Keratinocyte (primary cell): Measurements from ENCODE around the gene OLIG2. TPM values are rescaled to one million over a fixed set of nuclear protein-coding genes. Genes with fewer than 3 reads are reported as not detected.

ENCODE experiments used
- DNase-seq: peaks from one replicate; pipeline ENCODE4 v3.0.0-alpha.2; 2011; ENCODE audit warnings: low read depth, missing footprints, low spot score
- FAIRE-seq: peaks from 2 replicates; lab custom pipeline; 2011; peaks lifted over from hg19 to GRCh38; lab: Jason Lieb, UNC
- H2AFZ ChIP-seq: 2 replicates; pipeline ENCODE4 v1.6.0; 2012; ENCODE audit warnings: low read length, control low read depth, inconsistent platforms; ENCODE audit not compliant: control insufficient read depth
- H3K27ac ChIP-seq: 2 replicates; pipeline ENCODE4 v1.5.1; 2011; ENCODE audit warnings: low read length; ENCODE audit not compliant: control insufficient read depth, insufficient read depth
- H3K27me3 ChIP-seq: 3 replicates; pipeline ENCODE4 v1.6.0; 2011; ENCODE audit warnings: low read length; ENCODE audit not compliant: control insufficient read depth, insufficient read depth; ENCODE audit errors: extremely low read depth
- H3K36me3 ChIP-seq, 2 experiments: 2 replicates in 1 of 2; 3 replicates in 1 of 2; pipeline ENCODE4 v1.5.1; 2011; ENCODE audit warnings: low read length in 2 of 2, mild to moderate bottlenecking in 1 of 2; ENCODE audit not compliant: control insufficient read depth in 2 of 2, insufficient read depth in 2 of 2; ENCODE audit errors: extremely low read depth in 1 of 2
- H3K4me1 ChIP-seq: 3 replicates; pipeline ENCODE4 v1.5.1; 2011; ENCODE audit warnings: low read length; ENCODE audit not compliant: control insufficient read depth, insufficient read depth; ENCODE audit errors: extremely low read depth
- H3K4me2 ChIP-seq: 3 replicates; pipeline ENCODE4 v1.6.0; 2011; ENCODE audit warnings: low read depth, low read length; ENCODE audit not compliant: control insufficient read depth, insufficient read depth; ENCODE audit errors: extremely low read depth
- H3K4me3 ChIP-seq, 3 experiments: fragments of 200-600 bp in 1 of 3; sonication (generic) in 1 of 3; 2 replicates in 2 of 3; 3 replicates in 1 of 3; pipeline ENCODE4 v1.5.1; 2011 to 2016; ENCODE audit warnings: low read length in 3 of 3, mild to moderate bottlenecking in 3 of 3, control low read depth in 2 of 3, inconsistent platforms in 1 of 3, low read depth in 1 of 3, mixed read lengths in 1 of 3, mixed run types in 1 of 3, moderate library complexity in 1 of 3; ENCODE audit not compliant: control insufficient read depth in 2 of 3, insufficient read depth in 2 of 3; ENCODE audit errors: extremely low read depth in 1 of 3
- H3K79me2 ChIP-seq: 2 replicates; pipeline ENCODE4 v1.6.0; 2012; ENCODE audit warnings: low read length; ENCODE audit not compliant: control insufficient read depth, insufficient read depth
- H3K9ac ChIP-seq: 3 replicates; pipeline ENCODE4 v1.6.0; 2011; ENCODE audit warnings: low read length; ENCODE audit not compliant: control insufficient read depth, insufficient read depth; ENCODE audit errors: extremely low read depth
- H3K9me1 ChIP-seq: 3 replicates; pipeline ENCODE4 v1.6.0; 2011; ENCODE audit warnings: low read length; ENCODE audit not compliant: control insufficient read depth, insufficient read depth; ENCODE audit errors: extremely low read depth
- H3K9me3 ChIP-seq: 2 replicates; pipeline ENCODE4 v1.5.1; 2012; ENCODE audit warnings: low read depth, low read length; ENCODE audit not compliant: control insufficient read depth
- H4K20me1 ChIP-seq: 3 replicates; pipeline ENCODE4 v1.6.0; 2011; ENCODE audit warnings: low read length; ENCODE audit not compliant: control insufficient read depth, insufficient read depth; ENCODE audit errors: extremely low read depth
- CTCF ChIP-seq, 3 experiments: IDR thresholded peaks in 1 of 3; conservative IDR thresholded peaks in 1 of 3; optimal IDR thresholded peaks in 1 of 3; 2 replicates in 2 of 3; 3 replicates in 1 of 3; pipeline versions ENCODE3 to v1.5.1; 2011; ENCODE audit warnings: low read length in 3 of 3, mild to moderate bottlenecking in 3 of 3, moderate library complexity in 2 of 3, control low read depth in 1 of 3, inconsistent platforms in 1 of 3; ENCODE audit not compliant: insufficient read depth in 2 of 3; ENCODE audit errors: extremely low read depth in 1 of 3
- EZH2 ChIP-seq: IDR thresholded peaks from one replicate; pipeline ENCODE4 v1.6.1; 2012; ENCODE audit warnings: inconsistent platforms, mild to moderate bottlenecking, low read length, moderate library complexity
- dilution Hi-C: fragments of 300-500 bp; cut with MboI; formaldehyde crosslinking; loops from one replicate; pipeline ENCODE4 v1.7.0; 2020; ENCODE audit warnings: low sequenced_read_pairs; ENCODE audit not compliant: extremely low pct_ligation_motif_present
- polyA plus RNA-seq, 5 experiments: library from polyadenylated mRNA; depleted of rRNA in 3 of 5; stranded (reverse) in 3 of 5; stranded (forward) in 1 of 5; unstranded in 1 of 5; fragments of >200 nt; gene quantifications; 1 replicate in 1 of 5; 2 replicates in 3 of 5; 3 replicates in 1 of 5; pipeline versions ENCODE4 v1.2.1 to v1.2.3, GENCODE V29; 2011 to 2012; ENCODE audit warnings: missing spikeins in 2 of 5, low read depth in 1 of 5, low replicate concordance in 1 of 5

OLIG2 gene
- polyA plus RNA-seq, 1 donor (not counting 4 experiments of a cell fraction or from before 2014, with no cell fraction given) = not detected

GRCh38 chr21:33036430-33037162 lies 10.9 kb downstream of the OLIG2 start:
- no peaks in the 10 kb centered on the region for H3K79me2 ChIP-seq
- H3K9me1 ChIP-seq = no peaks in the 10 kb centered on the region
- no peaks in the 10 kb centered on the region for H3K36me3 ChIP-seq
- no peaks in the 10 kb centered on the region for H3K9me3 ChIP-seq
- DNase-seq (no peak), FAIRE-seq (no peak)
- no peak overlapping the region for H3K27ac ChIP-seq
- no peak overlapping the region for H3K4me3 ChIP-seq
- no peak overlapping the region for H3K9ac ChIP-seq
- H2AFZ ChIP-seq = no peak overlapping the region
- no peaks in the 10 kb centered on the region for H3K4me1 ChIP-seq
- no peak overlapping the region for H3K4me2 ChIP-seq
- dilution Hi-C loops = no loop called here
- H3K27me3 ChIP-seq = peaks cover 44% of the 10 kb centered on the region
- TF ChIP-seq CTCF (optimal IDR thresholded peaks at IDR 0.05 in 1 of 3, IDR thresholded peaks at IDR 0.05 in 1 of 3, conservative IDR thresholded peaks at IDR 0.05 in 1 of 3; ENCODE audit: extremely low read depth in 1 of 3, insufficient read depth in 2 of 3, low read length in 3 of 3) = no peak
- no peak for TF ChIP-seq EZH2
- H4K20me1 ChIP-seq = no peaks in the 10 kb centered on the region

- DNase-seq (no peak), FAIRE-seq (no peak)
- Histone ChIP-seq H3K4me2 (no peak overlapping the region), H3K27me3 (peaks cover 35% of the 10 kb centered on the region), H2AFZ (no peak overlapping the region), H4K20me1 (no peaks in the 10 kb centered on the region), H3K9me3 (no peaks in the 10 kb centered on the region), H3K4me1 (no peaks in the 10 kb centered on the region), H3K9me1 (no peaks in the 10 kb centered on the region), H3K9ac (no peak overlapping the region), H3K27ac (no peak overlapping the region), H3K79me2 (no peaks in the 10 kb centered on the region), H3K36me3 (no peaks in the 10 kb centered on the region), H3K4me3 (no peak overlapping the region)
- TF ChIP-seq CTCF (optimal IDR thresholded peaks at IDR 0.05 in 1 of 3, IDR thresholded peaks at IDR 0.05 in 1 of 3, conservative IDR thresholded peaks at IDR 0.05 in 1 of 3; ENCODE audit: extremely low read depth in 1 of 3, insufficient read depth in 2 of 3, low read length in 3 of 3) = no peak
- dilution Hi-C loops = no loop called here
Observed at GRCh38 chr21:33037501-33037900, 11.8 kb downstream of the OLIG2 start.
